ENCODE measurements around the gene LRRC74A.

Gene LRRC74A

DNA sequence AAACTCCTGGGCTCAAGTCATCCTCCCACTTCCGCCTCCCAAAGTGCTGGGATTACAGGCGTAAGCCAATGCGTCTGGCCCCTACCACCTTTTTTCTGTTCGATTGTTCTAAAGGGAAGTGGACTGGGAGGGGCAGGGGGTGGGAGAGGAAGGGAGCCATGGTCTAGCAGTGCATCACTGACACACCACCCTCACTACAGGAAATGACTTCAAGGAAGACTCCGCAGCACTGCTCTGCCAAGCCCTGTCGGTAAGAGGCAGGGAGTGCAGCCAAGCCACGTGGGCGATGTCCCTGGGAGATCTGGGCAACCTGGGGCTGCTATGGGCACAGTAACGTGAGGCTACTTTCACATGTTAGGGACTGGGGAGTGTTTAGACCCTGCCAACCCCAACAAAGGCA is 18.0 kb downstream of the LRRC74A start:
- no peak overlapping the region for H3K4me3 ChIP-seq (ENCODE audit: low read depth, low read length)
- TF ChIP-seq, protein P1, sequence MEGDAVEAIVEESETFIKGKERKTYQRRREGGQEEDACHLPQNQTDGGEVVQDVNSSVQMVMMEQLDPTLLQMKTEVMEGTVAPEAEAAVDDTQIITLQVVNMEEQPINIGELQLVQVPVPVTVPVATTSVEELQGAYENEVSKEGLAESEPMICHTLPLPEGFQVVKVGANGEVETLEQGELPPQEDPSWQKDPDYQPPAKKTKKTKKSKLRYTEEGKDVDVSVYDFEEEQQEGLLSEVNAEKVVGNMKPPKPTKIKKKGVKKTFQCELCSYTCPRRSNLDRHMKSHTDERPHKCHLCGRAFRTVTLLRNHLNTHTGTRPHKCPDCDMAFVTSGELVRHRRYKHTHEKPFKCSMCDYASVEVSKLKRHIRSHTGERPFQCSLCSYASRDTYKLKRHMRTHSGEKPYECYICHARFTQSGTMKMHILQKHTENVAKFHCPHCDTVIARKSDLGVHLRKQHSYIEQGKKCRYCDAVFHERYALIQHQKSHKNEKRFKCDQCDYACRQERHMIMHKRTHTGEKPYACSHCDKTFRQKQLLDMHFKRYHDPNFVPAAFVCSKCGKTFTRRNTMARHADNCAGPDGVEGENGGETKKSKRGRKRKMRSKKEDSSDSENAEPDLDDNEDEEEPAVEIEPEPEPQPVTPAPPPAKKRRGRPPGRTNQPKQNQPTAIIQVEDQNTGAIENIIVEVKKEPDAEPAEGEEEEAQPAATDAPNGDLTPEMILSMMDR (IDR thresholded peaks at IDR 0.05; ENCODE audit: low read depth, low read length): no peak

DNA sequence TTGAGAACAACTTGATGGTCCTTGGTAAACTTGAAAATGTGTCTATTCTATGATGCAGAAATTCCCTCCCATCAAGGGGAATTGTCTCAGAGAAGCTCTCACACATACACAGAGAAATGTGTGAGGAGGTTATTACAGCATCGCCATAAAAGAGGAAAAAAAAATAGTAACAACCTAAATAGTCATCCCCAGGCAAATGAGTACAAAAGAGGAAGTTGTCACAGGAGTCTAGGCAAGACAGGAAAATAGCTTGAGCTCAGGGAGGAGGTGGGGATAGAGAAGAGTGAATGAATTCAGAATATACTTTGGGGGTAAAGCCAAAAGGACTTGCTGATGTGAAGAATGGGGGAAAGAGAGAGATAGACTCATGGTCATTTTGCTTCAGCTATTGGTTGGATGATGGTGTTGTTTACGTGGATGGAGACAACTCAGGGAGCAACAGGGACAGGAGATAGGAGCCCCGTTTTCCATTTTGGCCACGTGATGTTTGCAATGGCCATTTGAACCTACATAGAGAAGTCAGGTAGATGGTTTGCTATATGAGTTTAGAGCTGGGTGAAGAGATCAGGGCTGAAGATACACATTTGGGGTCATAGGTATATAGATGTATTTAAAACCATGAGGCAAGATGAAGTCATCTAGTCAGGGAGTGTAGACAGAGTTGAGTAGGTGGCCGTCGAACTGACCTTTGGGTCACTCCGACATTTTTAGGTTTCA is 20.3 kb downstream of the LRRC74A start:
- TF ChIP-seq, protein P1 (IDR thresholded peaks at IDR 0.05; ENCODE audit: low read depth, low read length): no peak
- H3K4me3 ChIP-seq (ENCODE audit: low read depth, low read length): no peak overlapping the region

DNA sequence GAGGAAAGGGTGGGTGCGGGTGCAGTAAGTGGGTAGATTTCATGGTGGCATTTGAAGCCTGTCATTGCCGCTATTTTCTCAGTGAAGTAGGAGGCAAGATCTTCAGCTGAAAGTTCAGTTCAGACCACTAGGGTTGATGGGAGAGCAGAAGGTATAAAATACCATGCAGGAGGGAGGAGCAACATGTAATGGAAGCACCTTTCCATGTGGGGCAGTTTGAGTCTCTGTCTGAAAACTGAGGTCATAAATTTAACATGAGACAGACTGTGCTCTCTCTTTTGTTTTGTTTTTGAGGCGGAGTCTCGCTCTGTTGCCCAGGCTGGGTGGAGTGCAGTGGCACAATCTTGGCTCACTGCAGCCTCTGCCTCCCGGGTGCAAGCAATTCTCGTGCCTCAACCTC is 22.7 kb downstream of the LRRC74A start:
- TF ChIP-seq, protein P1 (IDR thresholded peaks at IDR 0.05; ENCODE audit: low read depth, low read length): no peak
- H3K4me3 ChIP-seq (ENCODE audit: low read depth, low read length): no peak overlapping the region

DNA sequence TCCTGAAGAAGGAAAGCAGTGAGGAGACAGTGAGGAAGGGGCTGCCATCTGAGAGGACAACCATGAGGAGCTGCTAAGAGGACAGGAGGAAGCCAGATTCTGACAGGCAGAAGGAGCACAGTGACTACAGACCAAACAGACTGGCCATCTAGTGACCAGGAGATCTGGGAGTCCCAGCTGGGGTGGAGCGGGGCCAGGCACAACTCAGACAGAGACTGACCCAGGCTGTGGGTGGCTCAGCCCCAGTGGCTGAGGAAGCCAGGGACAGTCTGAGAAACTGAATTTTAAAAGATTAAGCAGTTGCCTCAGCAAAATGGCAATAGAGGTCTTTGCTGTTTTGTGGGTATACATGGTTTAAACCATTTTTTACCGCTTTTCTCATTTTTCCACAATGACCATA is 28.9 kb downstream of the LRRC74A start:
- no peak overlapping the region for H3K4me3 ChIP-seq (ENCODE audit: low read depth, low read length)

DNA sequence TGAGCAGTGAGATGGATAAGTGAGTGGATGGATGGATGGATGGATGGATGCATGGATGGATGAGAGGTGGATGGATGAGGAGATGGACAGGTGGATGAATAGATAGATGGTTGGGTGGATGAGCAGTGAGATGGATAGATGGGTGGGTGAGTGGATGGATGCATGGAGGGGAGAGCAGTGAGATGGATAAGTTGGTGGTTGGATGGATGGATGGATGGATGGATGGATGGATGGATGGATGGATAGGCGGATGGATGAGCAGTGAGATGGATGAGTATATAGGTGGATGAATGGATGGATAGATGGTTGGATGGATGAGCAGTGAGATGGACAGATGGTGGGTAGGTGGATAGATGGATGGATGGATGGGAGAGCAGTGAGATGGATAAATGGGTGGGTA is 30.6 kb downstream of the LRRC74A start:
- TF ChIP-seq, protein P1 (IDR thresholded peaks at IDR 0.05; ENCODE audit: low read depth, low read length): no peak
- no peak overlapping the region for H3K4me3 ChIP-seq (ENCODE audit: low read depth, low read length)

More for the DNA sequence above, 28.9 kb downstream of the LRRC74A start:
- TF ChIP-seq, protein P1 (IDR thresholded peaks at IDR 0.05; ENCODE audit: low read depth, low read length): no peak

DNA sequence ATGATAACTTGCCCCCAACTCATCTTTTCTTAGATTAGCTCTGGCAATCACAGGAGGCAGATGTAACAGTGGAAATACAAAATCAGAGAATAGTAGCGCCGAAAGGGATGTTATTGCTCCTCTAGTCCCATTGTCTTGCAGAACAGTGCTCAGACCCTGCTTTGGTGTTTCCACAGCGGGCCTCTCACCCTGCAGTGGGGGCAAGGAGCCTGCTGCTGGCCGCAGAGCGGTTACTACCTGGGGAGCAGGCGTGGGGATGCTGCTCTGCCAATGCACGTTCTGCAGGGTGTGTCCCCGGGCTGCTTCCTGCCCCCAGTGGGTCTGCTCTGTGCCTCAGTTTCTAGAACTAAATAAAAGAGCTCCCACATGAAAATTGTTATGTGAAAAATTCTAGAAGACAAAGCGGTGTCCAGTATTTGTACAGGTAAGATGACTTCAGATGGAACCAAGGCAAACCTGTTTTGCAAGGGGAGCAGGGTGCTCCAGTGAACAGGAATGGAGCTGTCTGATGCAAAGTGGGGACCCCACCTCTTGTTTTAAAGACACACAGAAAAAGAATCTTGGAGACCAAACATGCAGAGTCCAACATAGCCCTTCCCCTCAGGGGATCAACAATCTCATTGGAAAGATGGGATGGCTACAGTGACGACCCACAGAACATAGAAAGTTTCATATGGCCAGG is 35.5 kb downstream of the LRRC74A start:
- TF ChIP-seq, protein P1 (IDR thresholded peaks at IDR 0.05; ENCODE audit: low read depth, low read length): no peak
- H3K4me3 ChIP-seq (ENCODE audit: low read depth, low read length): no peak overlapping the region

All from WI38 (cell line).